HG03064 (cell line): ENCODE measurements around the gene ICA1L.
"Not testable (repeated sequence)": the region's sequence is repeated elsewhere in the genome, so short reads cannot be mapped to it uniquely, and the experiment has no call there.

Source experiments
- ATAC-seq: cut with Tn5 transposase; IDR thresholded peaks from one replicate; pipeline ENCODE4 v1.9.1; 2021; ENCODE audit warnings: low read depth; ENCODE audit not compliant: unreplicated experiment

The ICA1L gene

DNA sequence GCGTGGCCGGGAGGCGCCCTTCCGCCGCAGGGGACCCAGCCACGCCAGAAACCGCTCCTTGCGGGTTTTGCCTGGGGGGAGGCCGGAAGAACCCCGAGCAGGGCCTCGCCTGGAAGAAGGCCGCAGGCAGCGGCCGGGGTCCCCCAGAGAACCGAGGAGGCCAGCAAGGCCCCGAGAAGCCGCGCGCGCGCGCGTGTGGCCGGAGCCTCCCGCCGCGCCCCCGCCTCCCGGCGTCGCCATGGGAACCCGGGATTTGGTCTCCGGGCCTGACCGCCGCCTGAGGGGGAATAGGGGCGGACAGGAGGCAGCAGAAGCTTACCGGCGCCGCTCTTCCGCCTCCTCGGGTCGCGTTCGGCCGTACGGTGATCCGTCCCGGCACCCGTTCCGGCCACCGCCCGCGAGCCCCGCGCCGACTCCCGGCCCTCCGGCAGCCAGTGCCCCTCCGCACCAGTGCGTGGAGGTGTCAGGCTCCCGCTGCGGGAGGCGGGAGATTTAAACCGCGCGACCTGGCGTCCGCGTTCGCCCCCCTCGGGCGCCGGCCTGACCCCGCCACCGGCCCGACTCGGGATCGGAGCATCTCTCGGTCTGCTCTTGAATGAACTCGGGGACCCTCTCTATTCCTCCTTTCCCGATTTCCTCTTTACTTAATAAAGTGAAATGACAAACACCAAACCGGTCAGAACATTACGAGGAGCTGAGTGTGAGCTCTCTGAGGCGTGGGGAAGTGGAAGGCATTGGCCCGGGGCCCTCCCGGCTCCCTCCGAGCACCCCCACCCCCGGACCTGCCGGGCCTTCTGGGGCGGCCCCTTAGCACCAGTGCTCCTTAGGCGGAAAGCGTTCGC, at the start of gene ICA1L:
ICA1L (minus strand) TSS at position 467 of the 842 bp plus-strand sequence. CDS start 42,757 bp downstream, outside the sequence.
- peak; percentile 44 for ATAC-seq

DNA sequence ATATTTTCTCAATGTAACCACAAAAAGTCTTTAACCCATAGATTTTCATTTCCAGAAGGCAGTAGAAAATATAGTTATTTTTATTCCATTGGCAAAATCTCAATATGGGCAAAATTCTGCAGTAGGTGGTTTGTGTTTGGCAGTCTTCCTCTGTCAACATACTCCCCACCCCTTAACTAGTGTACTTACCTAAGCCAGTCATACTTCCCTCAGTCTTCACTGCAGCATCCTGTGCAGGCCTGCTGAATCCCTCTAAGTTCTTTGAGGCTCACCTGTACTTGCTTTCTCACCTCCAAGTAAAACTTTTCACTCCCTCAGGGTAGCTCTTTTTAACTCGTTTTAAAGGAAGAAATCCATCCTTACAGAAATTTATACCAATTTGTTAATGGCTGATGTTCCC, 47.3 kb upstream of the ICA1L start:
- no peak for ATAC-seq

DNA sequence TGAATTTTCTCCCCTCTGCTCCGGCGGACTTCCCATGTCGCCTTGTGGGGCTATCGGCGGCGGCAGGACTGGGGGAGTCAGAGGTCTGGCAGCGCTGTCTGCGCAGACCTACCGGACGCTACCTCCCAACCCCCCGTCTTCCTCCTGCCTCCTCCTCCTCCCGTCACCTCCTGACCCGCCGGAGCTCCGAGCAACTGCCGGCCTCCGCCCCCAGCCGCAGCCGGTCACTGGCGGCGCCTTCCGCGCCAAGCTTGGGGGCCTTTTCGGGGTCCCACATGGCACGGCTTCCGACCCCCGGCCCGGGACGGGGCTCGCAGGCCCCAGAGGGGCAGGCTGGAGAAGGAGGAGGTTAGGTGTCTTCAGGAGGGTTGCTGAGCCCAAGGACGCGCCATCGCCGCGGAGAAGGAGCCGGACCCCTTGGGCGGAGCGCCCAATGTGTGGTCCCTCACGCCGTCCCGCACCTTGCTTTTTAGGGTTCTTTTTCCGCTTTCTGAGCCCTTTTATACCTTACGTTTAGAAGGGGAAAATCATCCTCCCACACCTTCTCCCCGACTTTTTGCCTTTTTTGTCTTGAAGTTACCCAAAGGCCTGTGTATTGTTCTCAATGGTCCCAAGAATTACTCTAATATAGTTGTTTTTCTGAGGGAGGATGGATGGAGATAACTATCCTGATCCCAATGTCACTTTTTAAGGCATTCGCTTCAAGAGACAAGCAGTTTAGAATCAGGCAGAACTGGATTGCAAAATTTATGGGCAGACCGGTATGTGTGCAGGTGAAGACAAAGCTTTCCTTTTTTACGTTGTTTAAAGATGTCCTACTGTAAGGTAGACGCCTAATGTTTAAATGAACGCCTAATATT, 41.0 kb upstream of the ICA1L start:
- ATAC-seq, result peak; percentile 41

GRCh38 chr2:202911512-202912341, 40.2 kb upstream of the ICA1L start, which contains the start of the genes CARF and WDR12:
TSS of gene CARF (plus strand) at chr2:202912275. CDS start at chr2:202941903, 29,628 bp downstream.
TSS of gene WDR12 (minus strand) at chr2:202911673. CDS start at chr2:202911476, 197 bp downstream.
- peak; percentile 77 for ATAC-seq

GRCh38 chr2:202911203-202911511, 39.6 kb upstream of the ICA1L start:
- no peak for ATAC-seq

GRCh38 chr2:202910698-202911097, 39.1 kb upstream of the ICA1L start:
- no peak for ATAC-seq

- not testable (repeated sequence) for ATAC-seq
These were observed 38.7 kb upstream of the ICA1L start for GRCh38 chr2:202910250-202910649.

- ATAC-seq, result no peak
These were observed 38.0 kb upstream of the ICA1L start for GRCh38 chr2:202909394-202910192.

DNA sequence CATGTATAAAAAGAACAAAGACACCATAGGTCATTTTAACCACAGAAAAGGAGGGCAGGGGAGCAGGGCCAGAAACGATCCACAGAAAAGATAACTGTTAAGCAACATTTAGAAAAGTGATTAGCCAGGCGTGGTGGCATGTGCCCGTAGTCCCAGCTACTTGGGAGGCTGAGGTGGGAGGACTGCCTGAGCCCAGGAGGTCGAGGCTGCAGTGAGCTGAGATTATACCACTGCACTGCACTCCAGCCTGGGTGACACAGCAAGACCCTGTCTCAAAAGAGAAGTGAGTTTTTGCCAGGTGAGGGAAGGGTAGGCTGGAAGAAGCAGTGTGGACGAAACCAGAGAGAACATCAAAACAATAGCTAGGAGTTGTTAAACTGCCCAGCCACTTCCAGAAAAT, 36.6 kb upstream of the ICA1L start:
- no peak for ATAC-seq

DNA sequence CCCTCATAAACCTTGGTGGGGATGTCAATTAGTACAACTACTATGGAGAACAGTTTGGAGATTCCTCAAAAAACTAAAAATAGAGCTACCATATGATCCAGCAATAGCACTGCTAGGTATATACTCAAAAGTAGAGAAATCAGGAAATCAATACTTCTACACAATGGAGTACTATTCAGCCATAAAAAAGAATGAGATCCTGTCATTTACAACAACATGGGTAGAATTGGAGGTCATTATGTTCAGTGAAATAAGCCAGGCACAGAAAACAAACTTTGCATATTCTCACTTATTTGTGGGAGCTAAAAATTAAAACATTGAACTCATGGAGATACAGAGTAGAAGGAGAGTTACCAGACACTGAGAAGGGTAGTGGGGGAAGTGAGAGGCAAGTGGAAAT, 33.9 kb upstream of the ICA1L start:
- not testable (repeated sequence) for ATAC-seq

DNA sequence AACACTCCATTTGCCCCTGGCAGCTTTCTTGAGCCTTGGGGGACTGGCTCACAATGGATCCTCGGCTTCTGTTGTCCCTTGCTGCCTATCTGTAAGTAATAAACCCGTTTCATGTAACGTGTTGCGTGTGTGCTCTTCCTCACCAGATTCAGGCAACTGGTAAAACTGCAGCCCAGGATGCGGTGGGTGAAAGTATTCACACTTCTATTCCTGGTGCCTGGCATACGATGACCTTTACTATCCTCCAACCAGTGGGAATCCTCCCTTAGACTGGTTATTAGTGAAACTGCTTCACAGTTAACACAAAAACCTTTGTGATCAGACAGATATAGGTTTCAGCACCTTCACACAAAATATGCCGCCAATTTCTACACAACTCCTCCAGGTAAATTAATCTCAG, 13.6 kb upstream of the ICA1L start:
- ATAC-seq, result no peak

- ATAC-seq, result no peak
These were observed 12.6 kb upstream of the ICA1L start for GRCh38 chr2:202883987-202884675.

DNA sequence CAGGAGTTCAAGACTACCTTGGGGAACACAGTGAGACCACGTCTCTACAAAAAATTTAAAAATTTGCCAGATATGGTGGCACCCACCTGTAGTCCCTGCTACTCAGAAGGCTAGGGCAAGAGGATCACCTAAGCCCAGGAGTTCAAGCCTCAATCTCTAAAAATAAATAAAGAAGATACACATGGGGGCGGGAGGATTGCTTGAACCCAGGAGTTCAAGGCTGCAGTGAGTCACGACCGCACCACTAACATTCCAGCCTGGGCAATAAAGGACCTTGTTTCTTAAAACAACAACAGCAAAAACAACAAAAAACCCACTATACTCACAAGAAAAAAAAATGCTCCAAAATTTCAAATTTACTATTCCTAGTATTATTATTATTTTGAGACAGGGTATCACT, 10.0 kb upstream of the ICA1L start:
- ATAC-seq, result no peak

DNA sequence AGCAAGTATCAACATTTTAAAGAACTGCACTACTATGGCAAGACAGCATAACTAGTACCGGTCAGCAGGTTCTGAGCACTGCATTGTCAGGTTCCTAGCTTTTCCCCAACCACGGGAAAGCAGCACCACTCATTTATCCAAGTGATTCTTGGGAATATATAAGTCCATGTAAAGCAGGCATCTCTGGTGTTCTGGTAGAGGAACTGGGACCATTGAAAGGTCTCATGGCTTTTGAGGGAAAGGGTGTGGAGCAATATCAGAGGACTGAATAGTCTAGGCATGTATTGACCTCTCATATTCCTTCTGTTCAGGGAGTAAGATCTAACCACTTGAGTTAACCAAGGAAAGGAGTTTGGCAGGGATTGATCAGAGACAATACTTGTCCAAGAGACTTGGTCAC, 6.1 kb upstream of the ICA1L start:
- ATAC-seq, result no peak

DNA sequence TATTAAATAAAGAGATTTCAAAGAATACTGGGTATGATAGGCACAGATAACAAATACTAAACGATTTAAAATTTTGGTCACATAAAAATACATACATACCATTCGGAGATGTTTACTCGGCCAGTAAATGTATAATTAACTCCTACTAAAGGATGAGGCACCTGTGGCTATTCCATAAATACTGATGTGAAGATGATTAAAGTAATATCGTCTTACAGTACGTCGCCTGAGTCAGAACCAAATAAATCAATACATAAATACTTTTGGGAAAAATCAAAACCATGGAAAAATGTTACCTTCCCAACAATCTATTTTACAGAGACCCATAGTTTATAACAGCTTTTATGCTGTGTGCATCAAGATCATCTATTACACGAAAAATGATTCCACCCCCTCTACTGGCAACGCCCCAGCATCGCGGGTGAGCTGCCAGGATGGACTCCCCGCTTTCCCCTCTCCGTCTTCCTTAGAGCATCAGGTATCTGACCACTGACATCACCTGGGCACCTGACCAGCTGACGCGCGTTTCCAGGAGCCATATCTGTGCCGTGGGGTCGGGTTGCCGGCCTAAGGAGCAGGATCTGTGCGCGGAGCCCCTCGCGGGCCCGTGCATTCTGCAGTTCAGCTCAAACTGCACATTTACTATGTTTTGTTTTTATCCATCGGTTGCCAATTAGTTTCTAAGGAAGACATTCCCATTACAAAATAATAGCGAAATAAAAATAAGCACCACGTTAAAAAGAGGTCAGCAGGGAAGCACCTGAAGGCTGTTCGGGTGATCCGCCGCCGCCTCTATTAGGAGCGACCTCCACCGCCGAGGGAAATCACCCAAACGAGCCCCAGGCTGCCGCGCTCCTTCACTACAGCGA, 901 bp downstream of the ICA1L start:
- peak; percentile 73 for ATAC-seq

- ATAC-seq, result no peak
These were observed 9.6 kb downstream of the ICA1L start for GRCh38 chr2:202861987-202862386.

DNA sequence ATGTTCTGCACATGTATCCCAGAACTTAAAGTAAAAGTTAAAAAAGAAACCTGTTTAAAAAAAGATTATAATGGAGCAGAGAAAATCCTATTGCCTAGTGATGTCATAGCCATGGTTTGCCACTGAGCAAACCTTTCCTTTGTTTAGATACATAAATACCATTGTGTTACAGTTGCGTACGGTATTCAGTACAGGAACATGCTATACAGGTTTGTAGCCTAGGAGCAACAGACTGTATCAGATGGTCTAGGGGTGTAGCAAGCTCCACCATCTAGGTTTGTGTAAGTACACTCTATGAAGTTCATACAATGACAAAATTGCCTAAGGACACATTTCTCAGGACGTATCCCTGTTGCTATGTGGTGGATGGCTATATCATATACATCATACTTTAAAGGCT, 13.0 kb downstream of the ICA1L start:
- no peak for ATAC-seq

DNA sequence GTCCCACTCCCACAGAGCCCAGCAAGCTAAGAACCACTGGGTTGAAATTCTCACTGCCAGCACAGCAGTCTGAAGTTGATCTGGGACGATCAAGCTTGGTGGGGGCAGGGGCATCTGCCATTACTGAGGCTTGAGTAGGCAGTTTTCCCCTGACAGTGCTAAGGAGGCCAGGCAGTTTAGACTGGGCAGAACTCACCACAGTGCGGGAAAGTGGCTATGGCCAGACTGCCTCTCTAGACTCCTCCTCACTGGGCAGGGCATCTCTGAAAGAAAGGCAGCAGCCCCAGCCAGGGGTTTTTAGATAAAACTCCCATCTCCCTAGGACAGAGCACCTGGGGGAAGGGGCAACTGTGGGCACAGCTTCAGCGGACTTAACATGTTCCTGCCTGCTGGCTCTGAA, 22.2 kb downstream of the ICA1L start:
- not testable (repeated sequence) for ATAC-seq
